SK-N-SH treated with all-trans-retinoic acid at 6 μM for 48 hours (cell line): ENCODE data around the gene HS3ST3A1.

Experiments
- ATAC-seq: fragments of 200-7000 bp; cut with Tn5 transposase; 3 replicates; pipeline ENCODE4 v1.9.1; 2020; ENCODE audit warnings: mild to moderate bottlenecking, moderate library complexity
- ARNTL ChIP-seq: fragments of 450-650 bp; formaldehyde crosslinking; IDR thresholded peaks from 2 replicates; pipeline ENCODE4 v1.5.0; 2020; ENCODE audit warnings: low read depth, mild to moderate bottlenecking, moderate library complexity, borderline replicate concordance
- BACH2 ChIP-seq: fragments of 250-450 bp; sonication (Bioruptor Pico); IDR thresholded peaks from 2 replicates; pipeline ENCODE4 v1.9.0; 2021; ENCODE audit warnings: mild to moderate bottlenecking, borderline replicate concordance
- CREB5 ChIP-seq: fragments of 250-450 bp; sonication (Bioruptor Pico); IDR thresholded peaks from 2 replicates; pipeline ENCODE4 v1.5.1; 2020; ENCODE audit warnings: low read depth, mild to moderate bottlenecking, moderate library complexity
- CSDC2 ChIP-seq: fragments of 250-450 bp; sonication (Bioruptor Pico); IDR thresholded peaks from 2 replicates; pipeline ENCODE4 v1.5.0; 2020; ENCODE audit warnings: mild to moderate bottlenecking, moderate library complexity
- ESRRG ChIP-seq: fragments of 250-450 bp; sonication (Bioruptor Pico); IDR thresholded peaks from 2 replicates; pipeline ENCODE4 v1.6.1; 2021; ENCODE audit warnings: mild to moderate bottlenecking
- GLIS3 ChIP-seq: fragments of 250-450 bp; sonication (Bioruptor Pico); IDR thresholded peaks from 2 replicates; pipeline ENCODE4 v1.5.0; 2020; ENCODE audit warnings: mild to moderate bottlenecking, moderate library complexity
- ISL1 ChIP-seq: fragments of 250-450 bp; sonication (Bioruptor Pico); IDR thresholded peaks from 2 replicates; pipeline ENCODE4 v2.1.2; 2022; ENCODE audit warnings: mild to moderate bottlenecking, moderate library complexity
- OSR1 ChIP-seq: fragments of 250-450 bp; sonication (Bioruptor Pico); IDR thresholded peaks from 2 replicates; pipeline ENCODE4 v1.8.0; 2022; ENCODE audit warnings: moderate library complexity, mild to moderate bottlenecking, inconsistent platforms
- PPARA ChIP-seq: fragments of 250-450 bp; sonication (Bioruptor Pico); IDR thresholded peaks from 2 replicates; pipeline ENCODE4 v1.5.0; 2020; ENCODE audit warnings: mild to moderate bottlenecking, borderline replicate concordance
- RARB ChIP-seq: fragments of 250-450 bp; sonication (Bioruptor Pico); IDR thresholded peaks from 2 replicates; pipeline ENCODE4 v1.8.0; 2021; ENCODE audit warnings: mild to moderate bottlenecking, moderate library complexity
- SNAI2 ChIP-seq: fragments of 250-450 bp; sonication (Bioruptor Pico); IDR thresholded peaks from 2 replicates; pipeline ENCODE4 v1.5.0; 2020; ENCODE audit warnings: mild to moderate bottlenecking, moderate library complexity
- TCF4 ChIP-seq: fragments of 250-450 bp; sonication (Bioruptor Pico); IDR thresholded peaks from 2 replicates; pipeline ENCODE4 v1.8.0; 2021; ENCODE audit warnings: mild to moderate bottlenecking, moderate library complexity, borderline replicate concordance
- TOX ChIP-seq: fragments of 250-450 bp; sonication (Bioruptor Pico); IDR thresholded peaks from 2 replicates; pipeline ENCODE4 v1.8.0; 2021; ENCODE audit warnings: mild to moderate bottlenecking, moderate library complexity, borderline replicate concordance
- TSHZ2 ChIP-seq: fragments of 250-450 bp; sonication (Bioruptor Pico); IDR thresholded peaks from 2 replicates; pipeline ENCODE4 v1.5.0; 2020; ENCODE audit warnings: mild to moderate bottlenecking, moderate library complexity
- ZC3H10 ChIP-seq: fragments of 250-450 bp; sonication (Bioruptor Pico); IDR thresholded peaks from 2 replicates; pipeline ENCODE4 v1.5.1; 2021; ENCODE audit warnings: mild to moderate bottlenecking, moderate library complexity
- ZFP3 ChIP-seq: fragments of 250-450 bp; sonication (Bioruptor Pico); IDR thresholded peaks from 2 replicates; pipeline ENCODE4 v1.5.0; 2020; ENCODE audit warnings: mild to moderate bottlenecking, moderate library complexity
- ZFP30 ChIP-seq: fragments of 450-650 bp; formaldehyde crosslinking; IDR thresholded peaks from 2 replicates; pipeline ENCODE4 v1.5.0; 2022; ENCODE audit warnings: mild to moderate bottlenecking, moderate library complexity
- ZNF565 ChIP-seq: fragments of 450-650 bp; formaldehyde crosslinking; conservative IDR thresholded peaks from 2 replicates; pipeline ENCODE4 v1.5.0; 2020; ENCODE audit warnings: low read depth, mild to moderate bottlenecking, moderate library complexity
- ZNF70 ChIP-seq: fragments of 450-650 bp; formaldehyde crosslinking; IDR thresholded peaks from 2 replicates; pipeline ENCODE4 v1.5.0; 2020; ENCODE audit warnings: mild to moderate bottlenecking, moderate library complexity
- ZNF8 ChIP-seq: fragments of 450-650 bp; formaldehyde crosslinking; IDR thresholded peaks from 2 replicates; pipeline ENCODE4 v1.5.0; 2020; ENCODE audit warnings: mild to moderate bottlenecking, moderate library complexity
- TF ChIP-seq, protein P1 (sequence below): fragments of 250-450 bp; sonication (Bioruptor Pico); IDR thresholded peaks from 2 replicates; pipeline ENCODE4 v1.8.0; 2020; ENCODE audit warnings: mild to moderate bottlenecking, moderate library complexity, borderline replicate concordance
- TF ChIP-seq, protein P2 (sequence below): fragments of 250-450 bp; sonication (Bioruptor Pico); IDR thresholded peaks from 2 replicates; pipeline ENCODE4 v1.5.1; 2021; ENCODE audit warnings: mild to moderate bottlenecking, moderate library complexity
- TF ChIP-seq, protein P3 (sequence below): fragments of 250-450 bp; sonication (Bioruptor Pico); IDR thresholded peaks from 2 replicates; pipeline ENCODE4 v1.8.0; 2021; ENCODE audit warnings: low read depth, mild to moderate bottlenecking, moderate library complexity, borderline replicate concordance

Gene HS3ST3A1

DNA sequence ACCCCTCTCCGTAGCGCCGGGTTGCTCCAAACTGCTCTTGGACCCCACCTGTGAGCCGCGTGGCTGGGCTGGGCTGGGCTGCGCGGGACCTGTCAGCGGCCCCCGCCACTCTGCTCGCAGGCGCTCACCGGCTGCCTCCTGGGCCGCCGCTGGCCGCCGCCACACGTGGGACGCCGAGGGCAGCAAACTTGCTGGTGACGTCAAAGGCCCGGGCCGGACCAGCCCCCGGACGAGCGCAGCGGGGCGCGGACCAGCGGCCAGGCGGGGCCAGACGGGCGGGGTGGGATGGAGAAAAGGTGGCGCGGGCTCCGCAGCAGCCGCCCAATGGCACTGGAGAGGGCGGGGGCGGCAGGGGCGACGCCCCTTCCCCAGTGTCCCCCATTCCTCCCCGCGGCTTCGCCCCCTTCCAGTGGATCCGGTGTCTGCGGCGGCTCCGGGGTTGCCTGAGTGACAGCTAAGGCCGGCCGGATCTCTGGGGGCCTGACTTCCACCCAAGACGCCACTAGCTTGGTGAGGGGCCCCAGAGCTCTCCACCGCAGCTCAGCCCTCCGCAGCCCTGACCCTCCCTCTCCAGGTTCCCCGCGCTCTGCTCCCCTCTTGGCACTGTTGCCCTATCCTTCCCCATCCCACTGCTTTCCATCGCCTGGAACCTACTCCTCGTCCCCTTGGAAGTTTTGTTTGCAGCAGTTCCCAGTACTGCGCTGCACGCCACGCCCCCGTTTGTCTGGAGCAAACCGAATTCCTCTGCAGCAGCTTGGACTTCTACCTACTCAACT lies at the start of gene HS3ST3A1:
Gene HS3ST3A1 (minus strand): TSS at position 154 of the 776 bp plus-strand sequence. CDS start 800 bp downstream, outside the sequence.
- TF ChIP-seq TSHZ2 (no peak), CREB5 (CRISPR knock-in tag) (no peak), RARB (CRISPR knock-in tag) (no peak), ZNF565 (no peak), ESRRG (CRISPR knock-in tag) (no peak), PPARA (CRISPR knock-in tag) (no peak), ZC3H10 (CRISPR knock-in tag) (no peak), ZFP3 (CRISPR knock-in tag) (no peak), ZNF8 (CRISPR knock-in tag) (no peak), ISL1 (no peak), TCF4 (CRISPR knock-in tag) (no peak), TOX (no peak), GLIS3 (CRISPR knock-in tag) (no peak), SNAI2 (CRISPR knock-in tag) (no peak), CSDC2 (CRISPR knock-in tag) (no peak), OSR1 (CRISPR knock-in tag) (no peak)
- TF ChIP-seq, protein P1, sequence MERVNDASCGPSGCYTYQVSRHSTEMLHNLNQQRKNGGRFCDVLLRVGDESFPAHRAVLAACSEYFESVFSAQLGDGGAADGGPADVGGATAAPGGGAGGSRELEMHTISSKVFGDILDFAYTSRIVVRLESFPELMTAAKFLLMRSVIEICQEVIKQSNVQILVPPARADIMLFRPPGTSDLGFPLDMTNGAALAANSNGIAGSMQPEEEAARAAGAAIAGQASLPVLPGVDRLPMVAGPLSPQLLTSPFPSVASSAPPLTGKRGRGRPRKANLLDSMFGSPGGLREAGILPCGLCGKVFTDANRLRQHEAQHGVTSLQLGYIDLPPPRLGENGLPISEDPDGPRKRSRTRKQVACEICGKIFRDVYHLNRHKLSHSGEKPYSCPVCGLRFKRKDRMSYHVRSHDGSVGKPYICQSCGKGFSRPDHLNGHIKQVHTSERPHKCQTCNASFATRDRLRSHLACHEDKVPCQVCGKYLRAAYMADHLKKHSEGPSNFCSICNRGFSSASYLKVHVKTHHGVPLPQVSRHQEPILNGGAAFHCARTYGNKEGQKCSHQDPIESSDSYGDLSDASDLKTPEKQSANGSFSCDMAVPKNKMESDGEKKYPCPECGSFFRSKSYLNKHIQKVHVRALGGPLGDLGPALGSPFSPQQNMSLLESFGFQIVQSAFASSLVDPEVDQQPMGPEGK (CRISPR knock-in tag), result no peak; the same call in 1 of the 2 replicates
- TF ChIP-seq, protein P2, sequence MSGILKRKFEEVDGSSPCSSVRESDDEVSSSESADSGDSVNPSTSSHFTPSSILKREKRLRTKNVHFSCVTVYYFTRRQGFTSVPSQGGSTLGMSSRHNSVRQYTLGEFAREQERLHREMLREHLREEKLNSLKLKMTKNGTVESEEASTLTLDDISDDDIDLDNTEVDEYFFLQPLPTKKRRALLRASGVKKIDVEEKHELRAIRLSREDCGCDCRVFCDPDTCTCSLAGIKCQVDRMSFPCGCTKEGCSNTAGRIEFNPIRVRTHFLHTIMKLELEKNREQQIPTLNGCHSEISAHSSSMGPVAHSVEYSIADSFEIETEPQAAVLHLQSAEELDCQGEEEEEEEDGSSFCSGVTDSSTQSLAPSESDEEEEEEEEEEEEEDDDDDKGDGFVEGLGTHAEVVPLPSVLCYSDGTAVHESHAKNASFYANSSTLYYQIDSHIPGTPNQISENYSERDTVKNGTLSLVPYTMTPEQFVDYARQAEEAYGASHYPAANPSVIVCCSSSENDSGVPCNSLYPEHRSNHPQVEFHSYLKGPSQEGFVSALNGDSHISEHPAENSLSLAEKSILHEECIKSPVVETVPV, result no peak
- TF ChIP-seq, protein P3, sequence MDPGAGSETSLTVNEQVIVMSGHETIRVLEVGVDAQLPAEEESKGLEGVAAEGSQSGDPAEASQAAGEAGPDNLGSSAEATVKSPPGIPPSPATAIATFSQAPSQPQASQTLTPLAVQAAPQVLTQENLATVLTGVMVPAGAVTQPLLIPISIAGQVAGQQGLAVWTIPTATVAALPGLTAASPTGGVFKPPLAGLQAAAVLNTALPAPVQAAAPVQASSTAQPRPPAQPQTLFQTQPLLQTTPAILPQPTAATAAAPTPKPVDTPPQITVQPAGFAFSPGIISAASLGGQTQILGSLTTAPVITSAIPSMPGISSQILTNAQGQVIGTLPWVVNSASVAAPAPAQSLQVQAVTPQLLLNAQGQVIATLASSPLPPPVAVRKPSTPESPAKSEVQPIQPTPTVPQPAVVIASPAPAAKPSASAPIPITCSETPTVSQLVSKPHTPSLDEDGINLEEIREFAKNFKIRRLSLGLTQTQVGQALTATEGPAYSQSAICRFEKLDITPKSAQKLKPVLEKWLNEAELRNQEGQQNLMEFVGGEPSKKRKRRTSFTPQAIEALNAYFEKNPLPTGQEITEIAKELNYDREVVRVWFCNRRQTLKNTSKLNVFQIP, result no peak
- ATAC-seq, result peak; percentile 83

- TF ChIP-seq, protein P3, result no peak
- TF ChIP-seq ZC3H10 (CRISPR knock-in tag), result no peak
- TF ChIP-seq PPARA (CRISPR knock-in tag), result no peak
- no peak for TF ChIP-seq ZNF70 (CRISPR knock-in tag)
- no peak for TF ChIP-seq ZNF565
- TF ChIP-seq ARNTL (CRISPR knock-in tag), result no peak
- TF ChIP-seq SNAI2 (CRISPR knock-in tag), result no peak
- TF ChIP-seq, protein P1 (CRISPR knock-in tag), result no peak
- no peak for TF ChIP-seq GLIS3 (CRISPR knock-in tag)
- TF ChIP-seq, protein P2, result no peak
- no peak for TF ChIP-seq ZFP30
- no peak for TF ChIP-seq BACH2 (CRISPR knock-in tag)
- no peak for TF ChIP-seq ZFP3 (CRISPR knock-in tag)
- no peak for ATAC-seq
Measured at GRCh38 chr17:13650096-13650675, 48.5 kb upstream of the HS3ST3A1 start.
